ENCODE results near the gene RNMT. TPM values are rescaled to one million over a fixed set of nuclear protein-coding genes. Genes with fewer than 3 reads are reported as not detected.
"Not testable (repeated sequence)": the region's sequence is repeated elsewhere in the genome, so short reads cannot be mapped to it uniquely, and the experiment has no call there.

The RNMT gene
- 36.6 and 37.3 TPM in 2 replicates for total RNA-seq

DNA sequence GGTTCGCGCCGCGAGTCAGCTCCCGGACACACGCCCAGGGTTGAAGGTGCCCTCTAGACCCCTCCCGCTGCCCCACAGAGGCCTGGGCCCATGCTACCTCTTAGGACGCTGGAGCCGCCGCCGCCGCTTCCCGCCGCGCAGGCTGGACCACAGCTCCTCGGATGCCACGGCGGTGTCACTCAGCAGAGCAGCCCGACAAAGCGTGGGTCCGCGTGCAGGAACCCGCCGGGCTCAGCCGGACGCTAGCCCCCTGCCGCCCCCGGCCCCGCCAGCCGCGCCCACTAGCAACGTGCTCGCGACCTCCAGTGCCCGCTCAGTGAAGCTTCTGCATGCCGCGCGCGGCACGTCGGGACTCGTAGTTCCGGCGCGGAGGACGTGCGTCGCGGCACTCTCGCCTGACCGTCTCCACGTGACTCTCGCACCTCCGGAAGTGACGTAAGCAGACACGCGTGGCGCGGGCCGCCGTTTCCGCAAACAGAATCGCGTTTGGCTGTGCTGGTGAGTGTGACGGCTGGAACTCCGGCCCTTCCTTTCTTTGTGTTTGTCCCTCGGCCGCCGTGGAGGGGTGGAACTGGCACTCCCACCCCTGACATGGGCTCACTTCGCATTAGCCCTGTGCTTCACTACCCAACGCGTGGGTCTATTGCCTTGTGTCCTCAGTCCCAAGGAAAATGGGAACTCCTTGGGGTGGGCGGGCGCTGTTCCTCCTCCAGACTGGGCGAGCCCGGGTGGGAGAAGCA, at the start of gene RNMT, which contains the start of gene FAM210A:
TSS of gene RNMT (plus strand) at position 442 of the 740 bp plus-strand sequence. CDS start 4,845 bp downstream, outside the sequence.
TSS of gene FAM210A (minus strand) at position 327 of the 740 bp plus-strand sequence. CDS start 44,481 bp downstream, outside the sequence.
- peak; percentile 99 for DNase-seq

DNA sequence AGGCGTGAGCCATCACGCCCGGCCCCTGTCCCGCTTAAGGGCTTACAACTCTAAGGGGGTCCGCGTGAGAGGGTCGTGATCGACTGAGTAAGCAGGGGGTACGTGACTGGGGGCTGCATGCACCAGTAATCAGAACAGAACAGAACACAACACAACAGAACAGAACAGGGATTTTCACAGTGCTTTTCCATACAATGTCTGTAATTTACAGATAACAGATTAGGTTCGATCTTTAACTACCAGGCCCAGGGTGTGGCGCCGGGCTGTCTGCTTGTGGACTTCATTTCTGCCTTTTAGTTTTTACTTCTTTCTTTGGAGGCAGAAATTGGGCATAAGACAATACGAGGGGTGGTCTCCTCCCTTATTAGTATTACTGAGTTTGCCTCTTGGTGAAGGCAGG, 49.1 kb upstream of the RNMT start:
- not testable (repeated sequence) for DNase-seq

DNA sequence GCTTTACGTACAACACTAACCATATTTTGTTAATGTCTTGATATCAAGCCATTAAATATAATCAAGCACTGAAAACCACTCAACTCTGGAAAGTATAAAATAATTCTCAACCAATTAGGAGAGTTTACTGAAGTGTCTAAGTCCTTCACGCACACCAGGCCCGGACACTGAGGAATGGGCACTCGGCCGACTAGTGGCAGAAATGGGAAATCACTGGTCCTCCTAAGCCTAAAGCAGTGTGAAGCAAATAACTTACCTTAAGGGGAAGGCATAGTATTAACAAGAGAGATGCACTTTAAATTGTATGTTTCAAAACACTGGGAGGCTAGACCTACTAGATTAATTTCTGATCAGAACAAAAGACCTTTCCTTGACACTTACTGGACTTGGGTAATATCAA, 45.9 kb upstream of the RNMT start:
- peak; percentile 21 for DNase-seq

- DNase-seq, result no peak
Observed at GRCh38 chr18:13681701-13682100, 44.8 kb upstream of the RNMT start.

DNA sequence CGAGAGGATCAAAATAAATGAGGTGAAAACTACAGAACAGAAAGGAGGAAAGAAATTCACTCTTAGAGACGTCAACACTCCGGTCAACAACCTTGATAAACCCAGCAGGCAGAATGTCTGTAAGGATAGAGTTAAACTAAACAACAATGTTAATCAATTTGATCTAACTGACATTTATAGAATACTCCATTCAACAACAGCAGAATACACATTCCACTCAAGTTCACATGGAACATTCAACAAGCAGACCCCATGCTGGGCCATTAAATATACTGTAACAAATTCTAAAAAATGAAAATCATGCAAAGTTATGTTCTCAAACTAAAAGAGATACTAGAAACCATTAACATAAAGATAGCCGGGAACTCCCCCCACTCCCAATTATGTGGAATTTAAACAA, 41.9 kb upstream of the RNMT start:
- no peak for DNase-seq

- DNase-seq, result no peak
Observed at GRCh38 chr18:13688191-13689136, 38.0 kb upstream of the RNMT start.

- not testable (repeated sequence) for DNase-seq
Observed at GRCh38 chr18:13690060-13690459, 36.4 kb upstream of the RNMT start.

DNA sequence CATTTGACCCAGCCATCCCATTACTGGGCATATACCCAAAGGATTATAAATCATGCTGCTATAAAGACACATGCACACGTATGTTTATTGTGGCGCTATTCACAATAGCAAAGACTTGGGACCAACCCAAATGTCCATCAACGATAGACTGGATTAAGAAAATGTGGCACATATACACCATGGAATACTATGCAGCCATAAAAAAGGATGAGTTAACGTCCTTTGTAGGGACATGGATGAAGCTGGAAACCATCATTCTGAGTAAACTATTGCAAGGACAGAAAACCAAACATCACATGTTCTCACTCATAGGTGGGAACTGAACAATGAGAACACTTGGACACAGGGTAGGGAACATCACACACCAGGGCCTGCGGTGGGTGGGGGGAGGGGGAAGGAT, 31.1 kb upstream of the RNMT start:
- not testable (repeated sequence) for DNase-seq

GRCh38 chr18:13696961-13697360, 29.5 kb upstream of the RNMT start:
- no peak for DNase-seq

DNA sequence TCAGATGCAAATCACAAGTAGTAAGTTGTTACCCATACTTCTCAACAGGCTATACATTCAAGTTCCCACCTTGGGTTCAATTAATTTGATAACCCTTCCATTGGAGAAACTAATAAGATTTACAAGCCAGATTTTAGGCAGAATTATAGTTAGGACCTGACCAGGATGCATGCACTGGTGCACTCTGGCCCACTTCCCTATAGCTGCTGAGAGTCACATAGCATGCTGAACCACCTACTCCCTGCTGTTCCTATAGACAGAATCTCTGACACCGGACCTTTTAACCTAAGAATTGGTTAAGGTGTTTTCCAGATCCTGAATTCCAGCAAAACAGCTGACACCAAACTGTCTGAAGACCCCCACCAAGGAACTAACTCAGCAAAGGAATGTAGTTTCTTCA, 26.3 kb upstream of the RNMT start:
- no peak for DNase-seq

GRCh38 chr18:13703899-13704298, 22.6 kb upstream of the RNMT start:
- DNase-seq, result peak; percentile 19

DNA sequence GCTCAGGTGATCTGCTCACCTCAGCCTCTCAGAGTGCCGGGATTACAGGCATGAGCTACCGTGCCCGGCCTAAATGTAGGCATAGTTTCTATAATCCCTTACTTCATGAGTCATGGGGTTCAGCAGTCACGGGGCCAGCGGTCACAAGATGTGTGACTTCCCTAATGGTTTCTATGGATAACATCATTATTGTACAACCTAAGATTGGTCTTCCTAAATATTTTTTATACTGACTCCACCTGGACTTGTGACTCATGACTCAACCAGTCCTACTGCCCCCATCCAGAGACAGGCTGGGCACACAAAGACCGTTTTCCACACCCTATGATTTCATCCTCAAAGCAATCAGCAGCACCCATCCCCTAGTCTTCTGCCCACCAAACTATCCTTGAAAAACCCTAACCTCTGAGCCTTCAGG, 16.1 kb upstream of the RNMT start:
- peak; percentile 75 for DNase-seq

DNA sequence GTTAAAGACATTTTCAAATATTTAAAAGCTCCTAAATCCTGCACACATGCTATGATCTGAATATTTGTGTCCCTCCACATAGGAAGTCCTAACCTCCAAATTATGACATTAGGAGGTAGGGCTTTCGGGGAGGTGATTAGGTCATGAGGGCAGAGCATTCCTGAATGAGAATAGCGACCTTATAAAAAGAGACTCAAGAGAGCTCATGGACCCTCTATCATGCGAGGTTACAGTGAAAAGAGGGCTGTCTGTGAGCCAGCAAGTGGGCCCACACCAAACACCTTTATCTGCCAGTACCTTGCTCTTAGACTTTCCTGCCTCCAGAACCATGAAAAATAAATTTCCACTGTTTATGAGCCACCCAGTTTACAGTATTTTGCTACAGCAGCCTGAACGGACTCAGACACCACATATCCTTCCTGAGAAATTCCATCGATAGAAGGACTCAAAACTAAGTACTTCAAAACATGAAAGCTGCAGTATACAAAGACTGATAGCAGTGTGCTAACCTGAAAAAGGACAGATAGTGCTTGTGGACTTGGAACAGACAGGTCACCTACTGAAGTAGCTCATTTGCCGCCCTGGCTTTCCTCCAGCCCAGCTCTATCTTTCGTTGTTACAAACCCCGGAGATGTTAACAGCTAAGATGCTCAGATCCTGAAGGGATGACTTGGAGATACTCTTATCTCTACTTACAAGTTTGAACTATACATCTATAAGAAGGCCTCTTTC, 13.9 kb upstream of the RNMT start:
- DNase-seq, result peak; percentile 20

DNA sequence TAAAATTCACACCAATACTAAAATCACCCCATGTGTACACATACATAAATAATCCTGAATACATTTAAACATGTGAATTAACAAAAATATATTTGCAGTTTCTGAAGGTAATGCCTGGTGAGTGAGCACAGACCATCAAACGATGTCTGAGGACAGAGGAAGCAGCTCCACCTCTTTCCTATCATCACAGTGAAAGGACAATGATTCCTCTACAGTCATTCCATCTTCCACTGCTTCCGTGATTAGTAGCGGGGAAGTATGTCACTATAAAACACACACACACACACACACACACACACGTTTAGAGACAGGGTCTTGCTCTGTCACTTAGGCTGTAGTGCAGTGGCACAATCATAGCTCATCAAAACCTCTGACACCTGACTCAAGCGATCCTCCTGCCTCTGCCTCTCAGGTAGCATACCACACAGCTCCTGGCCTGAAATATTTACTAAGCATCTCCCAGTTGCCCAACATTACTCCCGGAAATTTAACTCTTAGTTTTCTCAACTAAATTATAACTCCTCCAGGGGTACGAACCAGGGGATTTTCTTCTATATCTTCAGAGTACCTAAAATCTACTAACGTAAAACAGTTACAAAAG, 12.9 kb upstream of the RNMT start:
- DNase-seq, result no peak

GRCh38 chr18:13715330-13715729, 11.1 kb upstream of the RNMT start:
- DNase-seq, result no peak

DNA sequence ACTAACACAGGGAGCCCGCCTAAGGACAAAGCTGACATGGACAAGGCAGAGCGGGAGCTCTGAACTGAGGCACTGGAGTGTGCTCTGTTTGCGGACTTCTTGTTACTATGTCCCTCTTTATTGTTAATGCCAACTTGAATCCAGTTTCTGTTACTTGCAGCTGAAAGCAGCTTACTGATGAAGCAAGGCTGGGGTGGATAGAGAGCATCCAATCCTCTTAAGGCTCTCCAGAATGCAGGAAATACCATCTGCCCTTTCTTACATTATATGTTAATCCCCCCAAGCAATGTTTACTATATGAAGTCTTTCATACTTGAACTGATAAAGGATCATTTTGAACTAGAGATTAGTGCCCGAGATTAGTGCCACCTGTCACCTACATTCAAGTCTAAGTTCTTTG, 9.6 kb upstream of the RNMT start:
- DNase-seq, result no peak

DNA sequence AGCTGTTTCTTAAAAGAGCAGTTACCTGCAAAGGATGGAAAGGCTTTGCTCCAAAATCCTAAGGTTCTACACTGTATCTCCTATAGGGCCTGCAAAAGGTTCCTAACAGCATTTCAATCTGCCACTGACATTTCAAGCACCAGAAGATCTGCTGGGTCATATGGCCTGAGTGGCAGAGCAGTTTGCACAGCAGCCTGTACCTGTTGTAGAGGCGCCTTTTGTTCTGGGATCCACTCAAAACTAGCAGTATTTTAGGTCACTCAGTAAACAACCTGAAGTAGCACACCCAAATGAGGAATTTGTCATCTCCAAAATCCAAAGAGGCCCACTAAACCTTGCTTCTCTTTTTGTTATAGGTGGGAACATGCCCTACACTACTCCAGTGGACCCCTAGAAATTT, 6.3 kb upstream of the RNMT start:
- no peak for DNase-seq

DNA sequence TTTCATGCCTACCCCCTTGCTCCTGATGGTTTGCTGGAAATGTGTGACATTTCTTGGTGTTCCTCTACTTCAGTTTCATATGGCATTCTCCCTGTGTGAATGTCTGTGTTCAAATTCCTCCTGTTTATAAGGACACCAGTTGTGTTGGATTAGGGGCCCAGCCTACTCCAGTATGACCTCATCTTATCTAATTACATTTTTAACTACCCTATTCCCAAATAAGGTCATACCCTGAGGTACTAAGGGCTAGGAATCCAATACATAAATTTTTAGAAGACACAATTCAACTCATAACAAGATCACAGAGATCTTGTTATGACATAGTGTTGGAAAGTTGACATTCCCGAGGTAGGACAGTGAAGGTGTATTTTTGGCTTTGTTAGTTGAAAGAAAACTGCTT, 5.6 kb upstream of the RNMT start:
- no peak for DNase-seq

GRCh38 chr18:13725566-13726231, 774 bp upstream of the RNMT start:
- no peak for DNase-seq

DNA sequence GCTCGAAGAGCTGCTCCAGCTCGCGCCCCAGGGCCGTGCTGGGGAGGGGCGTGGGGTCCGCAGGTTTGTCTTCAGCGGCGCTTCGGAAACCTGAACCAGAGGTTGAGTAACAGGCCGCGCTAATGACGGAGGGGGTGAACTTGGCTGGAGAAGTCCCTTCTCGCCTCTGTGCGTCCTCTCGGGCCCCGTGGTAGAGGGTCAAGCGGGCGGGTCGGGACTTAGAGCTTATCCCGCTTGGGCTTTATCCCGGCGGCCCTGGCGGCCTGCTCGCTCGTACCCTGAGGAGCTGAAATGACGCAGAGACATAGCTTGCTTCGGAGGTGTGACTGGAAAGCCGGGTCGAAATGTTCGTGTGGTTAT, 479 bp downstream of the RNMT start:
- DNase-seq, result peak; percentile 70

GRCh38 chr18:13730481-13730880, 4.0 kb downstream of the RNMT start:
- DNase-seq, result no peak

DNA sequence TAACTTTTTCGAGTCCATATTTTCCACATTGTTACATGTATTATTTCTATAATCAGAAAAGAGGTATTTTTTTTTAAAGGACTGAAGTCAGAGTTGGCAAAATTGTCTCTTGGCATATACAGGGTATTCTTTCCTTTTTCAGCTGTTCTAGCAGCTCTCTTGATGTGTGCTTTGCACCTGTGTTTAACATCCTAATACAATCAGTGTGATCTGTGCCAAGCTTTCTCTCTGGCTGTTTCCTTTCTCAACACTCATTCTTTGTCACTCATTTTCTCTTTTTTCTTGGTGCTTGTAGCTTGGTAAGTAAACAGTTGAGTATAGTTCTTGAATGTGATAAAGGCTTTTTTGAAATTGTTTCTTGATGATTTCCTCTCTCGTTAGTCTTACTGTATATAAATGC, 9.2 kb downstream of the RNMT start:
- DNase-seq, result peak; percentile 6

Measured in dermis blood vessel endothelial cell (primary cell).